Lower leg skin (tissue), 4 donors: Measurements from ENCODE around the gene RAB11FIP4. TPM values are rescaled to one million over a fixed set of nuclear protein-coding genes. Genes with fewer than 3 reads are reported as not detected.

Experiments
- DNase-seq, 2 donors: peaks; one replicate each; pipeline ENCODE4 v3.0.0-alpha.2; 2019; ENCODE audit warnings: low spot score in 2 of 2
- H3K4me3 ChIP-seq: fragments of 200-600 bp; sonication (generic); 2 replicates; pipeline ENCODE4 v1.5.1; 2017; ENCODE audit warnings: mild to moderate bottlenecking, low read depth; ENCODE audit not compliant: poor library complexity, severe bottlenecking
- CTCF ChIP-seq, 3 donors: fragments of 450-650 bp; IDR thresholded peaks; one replicate each; pipeline ENCODE4 v1.5.1; 2016; ENCODE audit warnings: antibody characterized with exemption in 3 of 3, mild to moderate bottlenecking in 3 of 3, moderate library complexity in 2 of 3
- POLR2A ChIP-seq, 2 donors: fragments of 450-650 bp; IDR thresholded peaks; one replicate each; pipeline ENCODE4 v1.6.1; 2016 to 2017; ENCODE audit warnings: antibody characterized with exemption in 2 of 2, mild to moderate bottlenecking in 1 of 2, moderate library complexity in 1 of 2
- whole genome bisulfite sequencing, 2 donors: methylation state at CpG; one replicate each; pipeline ENCODE4 v1.1.5; 2018; 5-methylcytosine and 5-hydroxymethylcytosine counted together
- intact Hi-C: fragments of 100-400 bp; cut with DNase I; formaldehyde crosslinking; loops from one replicate; pipeline ENCODE4 v1.15.0; 2023; ENCODE audit warnings: low total_unique reads
- total RNA-seq, 4 donors: library from RNA; depleted of rRNA; stranded (reverse); fragments of >200 nt; gene quantifications; one replicate each; pipeline ENCODE4 v1.1.0, GENCODE V29; 2016

RAB11FIP4 gene
- total RNA-seq, 4 donors from 2014 or later = 27.4 to 62.8 (median 34.1) TPM

GRCh38 chr17:31574458-31574857, 183.0 kb downstream of the RAB11FIP4 start:
- no peak for DNase-seq
- TF ChIP-seq POLR2A (IDR thresholded peaks at IDR 0.05) (no peak), CTCF (IDR thresholded peaks at IDR 0.05) (no peak)
- WGBS, 2 donors = 96 to 97% methylated on average over 10 of the region's 10 CpGs
- no peak overlapping the region for H3K4me3 ChIP-seq
- intact Hi-C loops = no loop called here

- intact Hi-C loops = no loop called here
- no peak for DNase-seq
- no peak for TF ChIP-seq POLR2A (IDR thresholded peaks at IDR 0.05)
- TF ChIP-seq CTCF (IDR thresholded peaks at IDR 0.05) = no peak
- WGBS, 2 donors = 76 to 80% methylated on average over 10 to 12 of the region's 13 CpGs
- H3K4me3 ChIP-seq = no peak overlapping the region
These were observed 183.6 kb downstream of the RAB11FIP4 start for GRCh38 chr17:31575043-31575442.

- WGBS, 2 donors = 67 to 70% methylated on average over 4 of the region's 4 CpGs
- H3K4me3 ChIP-seq = no peak overlapping the region
- intact Hi-C loops = no loop called here
- TF ChIP-seq CTCF (IDR thresholded peaks at IDR 0.05) (no peak), POLR2A (IDR thresholded peaks at IDR 0.05) (no peak)
- DNase-seq = no peak
These were observed 187.8 kb downstream of the RAB11FIP4 start for GRCh38 chr17:31579265-31579664.

GRCh38 chr17:31580316-31580705, 188.8 kb downstream of the RAB11FIP4 start:
- TF ChIP-seq CTCF (IDR thresholded peaks at IDR 0.05) = no peak
- TF ChIP-seq POLR2A (IDR thresholded peaks at IDR 0.05) = no peak
- no peak overlapping the region for H3K4me3 ChIP-seq
- no peak for DNase-seq
- intact Hi-C loops = no loop called here
- WGBS, 2 donors = 63 to 73% methylated on average over 3 of the region's 3 CpGs

- 14 to 21% methylated on average over 11 to 14 of the region's 16 CpGs for WGBS, 2 donors
- TF ChIP-seq POLR2A (IDR thresholded peaks at IDR 0.05) (no peak), CTCF (IDR thresholded peaks at IDR 0.05) (no peak)
- DNase-seq = peak in 1 of 2 donors; percentile 88
- no peak overlapping the region for H3K4me3 ChIP-seq
- intact Hi-C loops = no loop called here
These were observed 189.4 kb downstream of the RAB11FIP4 start for GRCh38 chr17:31580706-31581490.

- 43 to 60% methylated on average over 2 to 4 of the region's 4 CpGs for WGBS, 2 donors
- TF ChIP-seq POLR2A (IDR thresholded peaks at IDR 0.05) (no peak), CTCF (IDR thresholded peaks at IDR 0.05) (no peak)
- intact Hi-C loops = no loop called here
- no peak overlapping the region for H3K4me3 ChIP-seq
- DNase-seq = no peak
These were observed 190.0 kb downstream of the RAB11FIP4 start for GRCh38 chr17:31581491-31581890.
